Smooth muscle cell (in vitro differentiated cells): Measurements from ENCODE around the gene HPGD. TPM values are rescaled to one million over a fixed set of nuclear protein-coding genes. Genes with fewer than 3 reads are reported as not detected.

Experiments used
- DNase-seq: peaks from one replicate; lab custom pipeline; 2025; ENCODE audit not compliant: unreplicated experiment; lab: John Stamatoyannopoulos, UW
- H2AFZ ChIP-seq: fragments of 200-600 bp; sonication (generic); 2 replicates; pipeline ENCODE4 v1.6.0; 2016; ENCODE audit warnings: antibody characterized with exemption, low read depth, mild to moderate bottlenecking
- H3F3A ChIP-seq: fragments of 200-600 bp; sonication (generic); 2 replicates; pipeline ENCODE4 v1.6.0; 2017; ENCODE audit warnings: antibody characterized with exemption, low read depth
- H3K27ac ChIP-seq: fragments of 200-600 bp; sonication (generic); 2 replicates; pipeline ENCODE4 v1.5.1; 2016; ENCODE audit warnings: low read depth, mild to moderate bottlenecking
- H3K27me3 ChIP-seq: fragments of 200-600 bp; sonication (generic); 2 replicates; pipeline ENCODE4 v1.6.1; 2016; ENCODE audit warnings: low read depth, mild to moderate bottlenecking
- H3K36me3 ChIP-seq: fragments of 200-600 bp; sonication (generic); 2 replicates; pipeline ENCODE4 v1.5.1; 2016; ENCODE audit warnings: low read depth
- H3K4me1 ChIP-seq: fragments of 200-600 bp; sonication (generic); 2 replicates; pipeline ENCODE4 v1.5.1; 2016; ENCODE audit warnings: low read depth
- H3K4me2 ChIP-seq: fragments of 200-600 bp; sonication (generic); 2 replicates; pipeline ENCODE4 v1.6.0; 2016; ENCODE audit warnings: mild to moderate bottlenecking
- H3K4me3 ChIP-seq: fragments of 200-600 bp; sonication (generic); 2 replicates; pipeline ENCODE4 v1.5.1; 2016; ENCODE audit warnings: mild to moderate bottlenecking
- H3K79me2 ChIP-seq: fragments of 200-600 bp; sonication (generic); 2 replicates; pipeline ENCODE4 v1.6.0; 2016; ENCODE audit warnings: low read depth, mild to moderate bottlenecking
- H3K9ac ChIP-seq: fragments of 200-600 bp; sonication (generic); 2 replicates; pipeline ENCODE4 v1.6.0; 2016; ENCODE audit warnings: low read depth
- H3K9me3 ChIP-seq: fragments of 200-600 bp; sonication (generic); replicated peaks from 2 replicates; pipeline ENCODE4 v1.5.1; 2016; ENCODE audit warnings: low read depth
- H4K20me1 ChIP-seq: fragments of 200-600 bp; sonication (generic); 2 replicates; pipeline ENCODE4 v1.6.0; 2016; ENCODE audit warnings: low read depth
- CTCF ChIP-seq: fragments of 200-600 bp; sonication (generic); IDR thresholded peaks from 2 replicates; pipeline ENCODE4 v1.5.1; 2017; ENCODE audit warnings: borderline replicate concordance, mild to moderate bottlenecking, antibody characterized with exemption; ENCODE audit not compliant: insufficient read depth, poor library complexity, severe bottlenecking
- WGBS: methylation state at CpG from one replicate; pipeline ENCODE4 v1.1.7; 2016; ENCODE audit warnings: low lambda C conversion rate; 5-methylcytosine and 5-hydroxymethylcytosine counted together
- polyA plus RNA-seq: library from polyadenylated mRNA; unstranded; fragments of >200 nt; fragmentation: Nextera tagmentation; extraction: Ambion mirVana; gene quantifications from 2 replicates; pipeline ENCODE4 v1.2.1, GENCODE V29; 2016
- total RNA-seq: library from RNA; depleted of rRNA; stranded (reverse); fragments of >200 nt; gene quantifications from 2 replicates; pipeline ENCODE4 v1.2.3, GENCODE V29; 2014

HPGD gene
- total and polyA plus RNA-seq, 2 experiments from 2014 or later, result 0.97 to 20.0 TPM

- Histone ChIP-seq H3K79me2 (no peaks in the 10 kb centered on the region), H3K9ac (no peak overlapping the region), H3K27ac (peak overlapping the region; percentile 26), H3K9me3 (no peaks in the 10 kb centered on the region), H2AFZ (no peak overlapping the region), H3F3A (no peaks in the 10 kb centered on the region), H4K20me1 (no peaks in the 10 kb centered on the region), H3K4me1 (no peaks in the 10 kb centered on the region), H3K4me2 (no peak overlapping the region), H3K27me3 (no peaks in the 10 kb centered on the region), H3K36me3 (no peaks in the 10 kb centered on the region), H3K4me3 (no peak overlapping the region)
- 74% methylated on average over 4 of the region's 4 CpGs for WGBS
- no peak for TF ChIP-seq CTCF
- DNase-seq, result no peak
Observed at GRCh38 chr4:174538876-174539250, 16.6 kb upstream of the HPGD start.

GRCh38 chr4:174538123-174538875, 16.0 kb upstream of the HPGD start:
- H3K4me1 ChIP-seq, result no peaks in the 10 kb centered on the region
- H3F3A ChIP-seq, result no peaks in the 10 kb centered on the region
- H3K36me3 ChIP-seq, result no peaks in the 10 kb centered on the region
- no peak overlapping the region for H3K9ac ChIP-seq
- H3K27me3 ChIP-seq, result no peaks in the 10 kb centered on the region
- H4K20me1 ChIP-seq, result no peaks in the 10 kb centered on the region
- H3K4me3 ChIP-seq, result no peak overlapping the region
- DNase-seq, result no peak
- no peak overlapping the region for H2AFZ ChIP-seq
- no peak overlapping the region for H3K4me2 ChIP-seq
- H3K9me3 ChIP-seq, result no peaks in the 10 kb centered on the region
- no peak for TF ChIP-seq CTCF
- H3K79me2 ChIP-seq, result no peaks in the 10 kb centered on the region
- H3K27ac ChIP-seq, result peak overlapping the region; percentile 26
- WGBS, result 87% methylated on average over 4 of the region's 4 CpGs

- Histone ChIP-seq H2AFZ (no peak overlapping the region), H3K4me3 (no peak overlapping the region), H3K9me3 (no peaks in the 10 kb centered on the region), H3K27ac (no peak overlapping the region), H4K20me1 (no peaks in the 10 kb centered on the region), H3K36me3 (no peaks in the 10 kb centered on the region), H3K9ac (no peak overlapping the region), H3K4me2 (no peak overlapping the region), H3K79me2 (no peaks in the 10 kb centered on the region), H3K27me3 (no peaks in the 10 kb centered on the region), H3F3A (no peaks in the 10 kb centered on the region), H3K4me1 (no peaks in the 10 kb centered on the region)
- TF ChIP-seq CTCF, result no peak
- WGBS, result 90% methylated on average over 3 of the region's 3 CpGs
- DNase-seq, result no peak
Observed at GRCh38 chr4:174537634-174538033, 15.3 kb upstream of the HPGD start.

- TF ChIP-seq CTCF, result no peak
- no peak overlapping the region for H3K4me3 ChIP-seq
Observed at GRCh38 chr4:174534461-174534860, 12.2 kb upstream of the HPGD start.

More at GRCh38 chr4:174534461-174534860, 12.2 kb upstream of the HPGD start:
- Histone ChIP-seq H4K20me1 (no peaks in the 10 kb centered on the region), H3K27ac (no peak overlapping the region), H3K27me3 (no peaks in the 10 kb centered on the region), H3K9me3 (no peaks in the 10 kb centered on the region), H2AFZ (no peak overlapping the region), H3K4me2 (no peak overlapping the region), H3F3A (no peaks in the 10 kb centered on the region), H3K36me3 (no peaks in the 10 kb centered on the region), H3K4me1 (no peaks in the 10 kb centered on the region), H3K79me2 (no peaks in the 10 kb centered on the region), H3K9ac (no peak overlapping the region)
- DNase-seq, result no peak
- 86% methylated on average over 3 of the region's 3 CpGs for WGBS
